ENCODE measurements around the gene CYP2W1.

CYP2W1 gene

GRCh38 chr7:1017586-1018333 is 34.8 kb downstream of the CYP2W1 start:
- no peak for TF ChIP-seq CTCF (IDR thresholded peaks at IDR 0.05)
- no peak overlapping the region for H3K27ac ChIP-seq
- DNase-seq (ENCODE audit: low spot score), result no peak
- no peak overlapping the region for H3K4me3 ChIP-seq

- no peak for DNase-seq (ENCODE audit: low spot score)
- H3K27ac ChIP-seq, result no peak overlapping the region
- H3K4me3 ChIP-seq, result no peak overlapping the region
- no peak for TF ChIP-seq CTCF (IDR thresholded peaks at IDR 0.05)
Observed at GRCh38 chr7:1018334-1018695, 35.3 kb downstream of the CYP2W1 start.

GRCh38 chr7:1019255-1019785 is 36.3 kb downstream of the CYP2W1 start:
- TF ChIP-seq CTCF (IDR thresholded peaks at IDR 0.05), result no peak
- no peak overlapping the region for H3K4me3 ChIP-seq
- no peak overlapping the region for H3K27ac ChIP-seq
- no peak for DNase-seq (ENCODE audit: low spot score)

- DNase-seq (ENCODE audit: low spot score), result no peak
- H3K4me3 ChIP-seq, result no peak overlapping the region
- no peak for TF ChIP-seq CTCF (IDR thresholded peaks at IDR 0.05)
Observed at GRCh38 chr7:1019789-1020610, 37.0 kb downstream of the CYP2W1 start.

GRCh38 chr7:1020849-1021251 is 37.9 kb downstream of the CYP2W1 start:
- no peak overlapping the region for H3K4me3 ChIP-seq
- no peak overlapping the region for H3K27ac ChIP-seq
- no peak for DNase-seq (ENCODE audit: low spot score)
- no peak for TF ChIP-seq CTCF (IDR thresholded peaks at IDR 0.05)

More at GRCh38 chr7:1019789-1020610, 37.0 kb downstream of the CYP2W1 start:
- no peak overlapping the region for H3K27ac ChIP-seq

GRCh38 chr7:1021366-1021765 is 38.4 kb downstream of the CYP2W1 start:
- TF ChIP-seq CTCF (IDR thresholded peaks at IDR 0.05), result no peak
- DNase-seq (ENCODE audit: low spot score), result no peak
- Histone ChIP-seq H3K27ac (no peak overlapping the region), H3K4me3 (no peak overlapping the region)
